ENCODE results near the gene MDM1. TPM values are rescaled to one million over a fixed set of nuclear protein-coding genes. Genes with fewer than 3 reads are reported as not detected.
A peak's percentile ranks its signal among the peaks of the same experiment; 100 is the strongest.

The MDM1 gene
- total and polyA plus RNA-seq, 7 donors = 4.2 to 113 (median 73.3) TPM

DNA sequence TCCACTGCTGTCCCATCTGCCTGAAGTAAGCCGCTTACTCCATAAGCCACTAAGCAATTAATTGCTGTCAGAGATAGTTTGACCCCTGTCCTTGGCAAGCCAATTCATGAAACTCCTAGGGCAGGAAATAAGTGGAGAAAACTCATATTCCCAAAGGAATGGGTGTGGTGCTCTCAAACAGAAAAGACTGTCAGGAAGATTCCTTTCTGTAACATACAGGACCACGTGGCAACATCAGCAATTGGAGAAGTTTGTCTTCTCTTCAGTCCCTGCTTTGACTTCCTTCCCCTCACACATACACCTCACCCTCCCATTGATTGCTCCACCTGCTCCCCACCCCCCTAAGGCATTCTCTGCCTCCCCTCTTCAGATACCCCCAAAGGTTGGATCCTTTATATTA lies 36.2 kb upstream of the MDM1 start:
- intact Hi-C loops (cut with DNase I) = no loop called here
- WGBS, 2 donors = 71 to 87% methylated on average over 2 of the region's 2 CpGs
- peak overlapping the region in 1 of 4 donors; percentile 37 for H3K27ac ChIP-seq
- TF ChIP-seq POLR2AphosphoS5 (IDR thresholded peaks at IDR 0.05) (no peak), POLR2A (IDR thresholded peaks at IDR 0.05) (no peak), EP300 (IDR thresholded peaks at IDR 0.05) (no peak)
- TF ChIP-seq, protein P1, sequence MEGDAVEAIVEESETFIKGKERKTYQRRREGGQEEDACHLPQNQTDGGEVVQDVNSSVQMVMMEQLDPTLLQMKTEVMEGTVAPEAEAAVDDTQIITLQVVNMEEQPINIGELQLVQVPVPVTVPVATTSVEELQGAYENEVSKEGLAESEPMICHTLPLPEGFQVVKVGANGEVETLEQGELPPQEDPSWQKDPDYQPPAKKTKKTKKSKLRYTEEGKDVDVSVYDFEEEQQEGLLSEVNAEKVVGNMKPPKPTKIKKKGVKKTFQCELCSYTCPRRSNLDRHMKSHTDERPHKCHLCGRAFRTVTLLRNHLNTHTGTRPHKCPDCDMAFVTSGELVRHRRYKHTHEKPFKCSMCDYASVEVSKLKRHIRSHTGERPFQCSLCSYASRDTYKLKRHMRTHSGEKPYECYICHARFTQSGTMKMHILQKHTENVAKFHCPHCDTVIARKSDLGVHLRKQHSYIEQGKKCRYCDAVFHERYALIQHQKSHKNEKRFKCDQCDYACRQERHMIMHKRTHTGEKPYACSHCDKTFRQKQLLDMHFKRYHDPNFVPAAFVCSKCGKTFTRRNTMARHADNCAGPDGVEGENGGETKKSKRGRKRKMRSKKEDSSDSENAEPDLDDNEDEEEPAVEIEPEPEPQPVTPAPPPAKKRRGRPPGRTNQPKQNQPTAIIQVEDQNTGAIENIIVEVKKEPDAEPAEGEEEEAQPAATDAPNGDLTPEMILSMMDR (IDR thresholded peaks at IDR 0.05) = no peak
- no peaks in the 10 kb centered on the region for H3K9me3 ChIP-seq
- H3K27me3 ChIP-seq = no peaks in the 10 kb centered on the region
- peaks cover 0 to 20% (median 15%) of the 10 kb centered on the region in 4 donors for H3K4me1 ChIP-seq
- DNase-seq = no peak
- no peak overlapping the region for H3K4me3 ChIP-seq
- H3K36me3 ChIP-seq = no peaks in the 10 kb centered on the region

DNA sequence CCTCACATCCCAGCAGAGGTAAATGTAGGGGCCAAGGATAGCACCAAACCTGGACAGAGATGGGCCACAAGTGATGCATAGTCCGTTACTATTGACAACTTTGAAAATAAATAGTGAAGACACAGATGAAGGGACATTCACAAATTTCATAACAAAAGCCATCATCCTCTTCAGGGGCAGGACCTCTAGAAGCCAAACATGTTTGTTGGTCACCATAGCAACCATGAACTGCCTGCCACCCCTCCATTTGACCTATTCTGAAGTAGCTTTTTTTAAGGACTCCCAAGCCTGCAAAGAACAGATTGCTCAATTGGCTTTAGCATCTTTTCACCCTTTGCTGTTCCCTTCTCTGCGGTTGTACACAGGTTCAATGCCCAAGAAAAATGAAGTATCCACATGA lies 35.7 kb upstream of the MDM1 start:
- Histone ChIP-seq H3K27ac (peak overlapping the region in 1 of 4 donors; percentile 37), H3K36me3 (no peaks in the 10 kb centered on the region), H3K9me3 (no peaks in the 10 kb centered on the region), H3K4me1 (peaks cover 0 to 20% (median 15%) of the 10 kb centered on the region in 4 donors), H3K4me3 (no peak overlapping the region), H3K27me3 (no peaks in the 10 kb centered on the region)
- DNase-seq = no peak
- intact Hi-C loops (cut with DNase I) = no loop called here
- TF ChIP-seq POLR2A (IDR thresholded peaks at IDR 0.05) (no peak), POLR2AphosphoS5 (IDR thresholded peaks at IDR 0.05) (no peak), EP300 (IDR thresholded peaks at IDR 0.05) (no peak)
- TF ChIP-seq, protein P1 (IDR thresholded peaks at IDR 0.05) = no peak
- whole genome bisulfite sequencing, 2 donors = 79 to 84% methylated on average over 2 of the region's 2 CpGs

DNA sequence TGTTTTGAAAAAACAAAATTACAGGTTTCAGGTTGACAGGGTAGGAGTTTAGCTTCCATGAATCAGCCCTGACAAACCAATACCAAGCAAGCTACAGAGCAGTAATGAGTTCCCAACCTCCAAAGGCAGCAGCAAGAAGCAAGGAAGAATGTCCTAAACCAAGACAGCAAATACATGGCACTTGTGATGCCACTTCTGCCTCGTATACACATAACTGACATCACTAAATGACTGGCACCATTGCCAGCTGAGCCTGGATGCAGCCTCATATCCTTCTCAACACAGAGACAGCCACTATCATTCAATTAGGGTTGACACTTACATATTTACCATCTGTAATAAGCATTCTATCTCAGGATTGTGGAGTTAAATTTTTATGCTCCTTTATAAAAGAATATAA lies 35.0 kb upstream of the MDM1 start:
- Histone ChIP-seq H3K4me1 (peaks cover 0 to 20% (median 15%) of the 10 kb centered on the region in 4 donors), H3K36me3 (no peaks in the 10 kb centered on the region), H3K4me3 (no peak overlapping the region), H3K27me3 (no peaks in the 10 kb centered on the region), H3K9me3 (no peaks in the 10 kb centered on the region), H3K27ac (no peak overlapping the region)
- WGBS, 2 donors = 63 to 64% methylated on average over 1 of the region's 1 CpG
- intact Hi-C loops (cut with DNase I) = no loop called here
- TF ChIP-seq, protein P1 (IDR thresholded peaks at IDR 0.05) = no peak
- no peak for TF ChIP-seq EP300 (IDR thresholded peaks at IDR 0.05)
- TF ChIP-seq POLR2AphosphoS5 (IDR thresholded peaks at IDR 0.05) = no peak
- TF ChIP-seq POLR2A (IDR thresholded peaks at IDR 0.05) = no peak
- no peak for DNase-seq

DNA sequence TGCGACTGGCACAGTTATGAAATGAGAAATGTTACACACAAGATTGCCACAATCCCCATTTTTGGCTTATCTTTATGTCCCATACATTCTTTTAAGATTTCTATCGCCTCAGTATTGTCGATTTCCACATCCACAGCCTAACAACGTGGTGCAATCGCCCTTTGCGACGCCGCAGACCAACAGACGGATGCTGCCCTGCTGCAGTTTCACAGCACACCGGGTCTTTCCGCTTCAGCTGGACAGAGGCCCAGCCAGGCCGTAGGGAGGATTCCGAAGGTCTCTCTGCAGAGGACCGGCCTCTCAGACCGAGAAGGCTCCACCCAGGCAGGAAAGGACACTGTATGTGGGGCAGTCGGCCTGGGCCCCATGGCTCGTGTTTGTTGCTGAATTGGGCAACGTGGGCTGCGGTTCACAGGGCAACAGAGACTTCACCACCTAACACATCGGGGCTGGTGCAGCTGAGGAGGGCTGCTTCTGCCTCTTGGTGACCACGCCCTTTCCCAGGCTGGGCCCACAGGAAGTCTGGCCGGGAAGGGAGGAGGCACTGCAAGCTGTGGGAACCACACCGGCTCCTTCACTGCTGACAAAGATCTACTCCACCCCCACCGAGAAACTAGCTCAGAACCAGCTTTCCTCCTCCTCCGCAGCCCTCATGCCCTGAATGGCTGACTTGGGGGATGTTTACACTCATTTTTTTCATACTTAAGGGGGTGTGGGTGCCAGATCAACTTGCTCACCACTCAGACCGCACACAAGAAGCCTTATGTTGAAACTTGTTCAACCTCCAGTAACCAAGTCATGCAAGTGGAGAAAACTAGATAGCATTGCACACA lies 32.9 kb upstream of the MDM1 start:
- intact Hi-C loops (cut with DNase I) = loop anchor here (1.0 kb wide), 1 partner anchor 40 kb away; no protein-coding TSS in a partner anchor
- peak; percentile 95 for DNase-seq
- TF ChIP-seq POLR2A (IDR thresholded peaks at IDR 0.05) = peak in 1 of 2 donors; percentile 31
- no peak for TF ChIP-seq EP300 (IDR thresholded peaks at IDR 0.05)
- TF ChIP-seq POLR2AphosphoS5 (IDR thresholded peaks at IDR 0.05) = peak in 3 of 4 donors; percentile 50 to 73 (median 61)
- TF ChIP-seq, protein P1 (IDR thresholded peaks at IDR 0.05) = no peak
- Histone ChIP-seq H3K36me3 (no peaks in the 10 kb centered on the region), H3K4me1 (peaks cover 0 to 20% (median 15%) of the 10 kb centered on the region in 4 donors), H3K27ac (peak overlapping the region; percentile 80 to 88 (median 84)), H3K4me3 (peak overlapping the region; percentile 18 to 44 (median 35)), H3K9me3 (no peaks in the 10 kb centered on the region), H3K27me3 (no peaks in the 10 kb centered on the region)
- 5 to 16% methylated on average over 26 of the region's 26 CpGs for WGBS, 2 donors
